ENCODE results near the gene PGLYRP1.

DNA sequence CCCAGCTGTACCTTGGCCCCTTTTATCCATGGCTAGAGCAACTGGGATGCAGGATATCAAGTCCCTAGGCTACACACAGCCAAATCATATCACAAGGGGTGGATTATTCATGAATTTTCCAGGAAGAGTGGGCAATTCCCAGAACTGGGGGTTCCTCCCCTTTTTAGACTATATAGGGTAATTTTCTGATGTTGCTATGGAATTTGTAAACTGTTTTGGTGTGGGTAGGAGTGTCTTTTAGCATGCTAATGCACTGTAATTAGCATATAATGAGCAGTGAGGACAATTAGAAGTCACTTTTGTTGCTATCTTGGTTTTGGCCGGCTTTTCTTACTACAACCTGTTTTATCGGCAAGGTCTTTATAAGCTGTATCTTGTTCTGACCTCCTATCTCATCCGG lies 35.9 kb upstream of the PGLYRP1 start:
- TF ChIP-seq YY1 (IDR thresholded peaks at IDR 0.05; ENCODE audit: insufficient read depth, insufficient read length): no peak
- TF ChIP-seq SUZ12 (IDR thresholded peaks at IDR 0.05; ENCODE audit: extremely low read depth, insufficient read depth, insufficient read length): no peak
- TF ChIP-seq ZNF274 (IDR thresholded peaks at IDR 0.05; ENCODE audit: low read depth, low read length): no peak
